NCI-H748 treated with DMSO at 0.1 percent for 48 hours (cell line): ENCODE data around the gene MTA3.
"Not testable (repeated sequence)": the region's sequence is repeated elsewhere in the genome, so short reads cannot be mapped to it uniquely, and the experiment has no call there.

Experiments
- DNase-seq: peaks from one replicate; lab custom pipeline; 2025; lab: John Stamatoyannopoulos, UW

The MTA3 gene

DNA sequence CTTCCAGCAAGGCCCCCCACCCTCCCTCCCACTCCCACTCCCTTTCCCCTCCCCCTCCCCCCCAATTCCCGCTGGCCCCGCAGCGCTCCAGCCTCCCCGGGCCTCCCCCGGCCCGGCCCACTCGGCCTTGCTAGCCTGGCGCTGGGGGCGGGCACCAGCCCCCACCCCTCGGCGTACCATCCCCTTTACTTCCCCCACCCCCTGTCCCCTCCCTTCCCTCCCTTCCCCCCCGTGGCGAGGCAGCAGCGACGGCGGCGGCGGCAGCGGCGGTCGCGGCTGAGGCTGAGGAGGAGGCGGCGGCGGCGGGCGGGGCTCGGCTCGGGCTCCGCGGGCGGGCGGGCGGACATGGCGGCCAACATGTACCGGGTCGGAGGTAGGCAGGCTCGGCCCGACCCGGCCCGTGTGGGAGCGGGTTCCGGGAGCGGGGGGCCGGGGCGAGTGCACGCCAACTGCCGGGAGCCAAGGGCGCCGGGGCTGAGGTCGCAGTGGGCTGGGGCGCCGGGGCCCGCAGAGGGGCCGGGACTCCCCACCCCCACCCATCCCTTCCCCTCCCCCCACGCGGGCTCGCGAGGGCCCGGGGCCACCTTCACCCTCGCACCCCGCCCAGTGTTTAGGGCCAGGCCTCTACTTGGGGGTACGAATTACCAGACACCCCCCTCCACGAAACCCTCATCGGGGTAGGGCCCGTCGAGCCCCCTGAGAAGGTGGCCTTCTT is at the start of gene MTA3:
Gene MTA3, plus strand, starts transcription at position 232 of the 715 bp plus-strand sequence. Its CDS starts 114 bp downstream, at position 346.
- DNase-seq, result no peak

DNA sequence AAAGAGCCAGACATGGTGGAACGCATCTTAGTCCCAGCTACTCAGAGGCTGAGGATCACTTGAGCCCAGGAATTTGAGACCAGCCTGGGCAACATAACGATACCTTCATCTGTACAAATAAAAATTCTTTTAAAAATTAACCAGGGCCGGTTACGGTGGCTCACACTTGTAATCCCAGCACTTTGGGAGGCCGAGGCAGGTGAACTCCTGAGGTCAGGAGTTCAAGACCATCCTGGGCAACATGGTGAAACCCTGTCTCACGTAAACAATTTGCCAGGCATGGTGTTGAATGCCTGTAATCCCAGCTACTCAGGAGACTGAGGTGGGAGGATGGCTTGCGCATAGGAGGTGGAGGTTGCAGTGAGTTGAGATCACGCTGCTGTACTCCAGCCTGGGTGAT is 48.8 kb upstream of the MTA3 start:
- no peak for DNase-seq

- no peak for DNase-seq
Measured at GRCh38 chr2:42522035-42522434, 46.4 kb upstream of the MTA3 start.

DNA sequence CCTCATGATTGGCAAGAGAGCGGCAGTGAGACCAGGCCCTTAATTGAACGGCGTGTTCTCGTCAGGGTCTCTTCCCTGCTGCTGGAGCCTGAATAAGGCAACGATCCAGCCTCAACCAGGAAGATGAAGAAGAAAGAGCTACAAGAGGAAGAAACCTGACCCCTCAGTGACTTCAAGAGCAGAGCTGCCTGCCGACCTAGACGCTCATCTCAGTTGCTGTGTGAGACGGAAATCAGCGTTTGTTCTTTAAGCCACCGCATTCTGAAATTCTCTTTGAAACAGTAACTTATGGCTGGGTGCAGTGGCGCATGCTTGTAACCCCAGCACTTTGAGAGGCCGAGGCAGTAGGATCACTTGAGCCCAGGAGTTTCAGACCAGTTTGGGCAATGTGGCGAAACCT is 45.1 kb upstream of the MTA3 start:
- no peak for DNase-seq

DNA sequence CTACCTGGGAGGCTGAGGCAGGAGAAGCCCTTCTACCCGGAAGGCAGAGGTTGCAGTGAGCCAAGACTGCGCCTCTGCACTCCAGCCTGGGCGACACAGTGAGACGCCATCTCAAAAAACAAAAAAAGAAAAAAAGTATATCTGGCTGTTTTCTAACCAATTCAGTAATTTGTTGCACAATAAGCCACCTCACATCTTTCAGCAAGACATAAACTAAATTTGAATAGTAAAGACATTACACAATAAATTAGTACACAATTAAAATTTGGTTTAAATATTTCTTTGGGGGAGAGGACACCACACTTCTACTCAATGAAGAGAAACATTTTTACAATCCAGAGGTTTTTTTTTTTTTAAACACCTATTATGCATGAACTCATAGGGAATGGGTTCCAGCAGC is 36.0 kb upstream of the MTA3 start:
- DNase-seq, result no peak

GRCh38 chr2:42537493-42537892 is 30.9 kb upstream of the MTA3 start:
- no peak for DNase-seq

DNA sequence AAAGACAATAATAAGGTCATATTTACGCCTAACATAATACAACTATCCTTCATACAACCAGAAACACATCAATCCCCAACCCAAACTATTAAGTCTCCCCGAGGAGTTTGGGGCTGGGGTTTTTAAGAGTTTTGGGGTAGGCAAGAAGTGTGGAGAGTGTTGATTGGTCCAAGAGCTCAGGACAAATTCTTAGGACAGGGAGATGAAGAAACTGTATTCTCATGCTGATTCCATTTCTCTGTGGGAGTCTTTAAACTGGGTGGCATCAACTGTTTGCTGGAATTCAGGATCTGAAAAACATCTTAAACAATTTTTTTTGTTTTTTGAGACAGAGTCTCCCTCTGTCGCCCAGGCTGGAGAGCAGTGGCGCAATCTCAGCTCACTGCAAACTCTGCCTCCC is 25.6 kb upstream of the MTA3 start:
- no peak for DNase-seq

DNA sequence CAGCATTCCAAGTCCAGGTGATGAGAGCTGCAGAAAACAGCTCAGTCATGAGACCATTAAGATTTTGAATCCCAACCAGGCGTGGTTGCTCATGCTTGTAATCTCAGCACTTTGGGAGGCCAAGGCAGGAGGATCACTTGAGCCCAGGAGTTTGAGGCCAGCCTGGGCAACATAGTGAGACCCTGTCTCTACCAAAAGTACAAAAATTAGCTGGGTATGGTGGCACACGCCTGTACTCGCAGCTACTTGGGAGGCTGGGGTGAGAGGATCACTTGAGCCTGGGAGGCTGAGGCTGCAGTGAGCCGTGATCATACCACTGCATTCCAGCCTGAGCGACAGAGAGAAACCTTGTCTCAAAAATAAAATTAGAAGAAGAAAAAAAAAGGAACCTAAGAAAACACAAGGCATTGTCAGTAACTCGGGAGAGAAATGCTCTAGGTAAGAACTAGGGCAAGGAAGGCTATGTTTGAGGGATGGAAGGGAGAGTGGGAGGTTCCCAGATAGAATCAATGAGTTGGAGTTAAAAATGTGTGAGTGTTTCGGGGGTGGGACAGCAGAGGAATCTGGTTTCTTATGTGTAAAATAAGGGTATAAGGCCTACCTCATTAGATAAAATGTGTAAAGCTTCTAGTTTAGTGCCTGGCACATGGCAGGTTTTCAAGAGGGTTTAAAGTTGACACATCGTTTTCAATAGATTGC is 23.3 kb upstream of the MTA3 start:
- no peak for DNase-seq

DNA sequence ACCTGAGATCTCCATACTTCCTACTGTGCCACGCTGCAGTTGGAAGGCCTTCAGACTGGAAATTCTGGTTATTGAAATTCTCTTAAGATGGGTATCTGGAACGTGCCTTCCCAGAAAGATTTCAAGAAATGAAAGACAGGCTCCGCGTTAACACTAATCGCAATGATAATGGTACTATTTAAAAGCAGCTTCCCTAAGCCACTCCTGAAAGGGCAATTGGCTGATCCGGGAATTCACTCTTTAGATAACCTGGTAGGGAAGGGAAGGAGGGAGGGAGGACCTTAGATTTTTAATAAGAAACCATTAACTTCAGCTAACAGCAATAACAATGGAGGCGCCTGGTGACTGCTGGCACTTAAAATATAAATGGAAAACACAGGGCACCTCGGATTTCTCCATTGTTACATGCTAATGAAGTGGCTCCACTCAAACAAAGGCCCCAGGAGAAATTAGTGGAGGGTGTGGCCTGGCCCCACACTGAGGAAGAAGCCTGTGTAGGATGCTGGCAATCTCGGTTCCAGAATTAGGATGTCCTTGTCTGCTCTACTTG is 22.5 kb upstream of the MTA3 start:
- DNase-seq, result peak; percentile 45

GRCh38 chr2:42547014-42547413 is 21.4 kb upstream of the MTA3 start:
- no peak for DNase-seq

DNA sequence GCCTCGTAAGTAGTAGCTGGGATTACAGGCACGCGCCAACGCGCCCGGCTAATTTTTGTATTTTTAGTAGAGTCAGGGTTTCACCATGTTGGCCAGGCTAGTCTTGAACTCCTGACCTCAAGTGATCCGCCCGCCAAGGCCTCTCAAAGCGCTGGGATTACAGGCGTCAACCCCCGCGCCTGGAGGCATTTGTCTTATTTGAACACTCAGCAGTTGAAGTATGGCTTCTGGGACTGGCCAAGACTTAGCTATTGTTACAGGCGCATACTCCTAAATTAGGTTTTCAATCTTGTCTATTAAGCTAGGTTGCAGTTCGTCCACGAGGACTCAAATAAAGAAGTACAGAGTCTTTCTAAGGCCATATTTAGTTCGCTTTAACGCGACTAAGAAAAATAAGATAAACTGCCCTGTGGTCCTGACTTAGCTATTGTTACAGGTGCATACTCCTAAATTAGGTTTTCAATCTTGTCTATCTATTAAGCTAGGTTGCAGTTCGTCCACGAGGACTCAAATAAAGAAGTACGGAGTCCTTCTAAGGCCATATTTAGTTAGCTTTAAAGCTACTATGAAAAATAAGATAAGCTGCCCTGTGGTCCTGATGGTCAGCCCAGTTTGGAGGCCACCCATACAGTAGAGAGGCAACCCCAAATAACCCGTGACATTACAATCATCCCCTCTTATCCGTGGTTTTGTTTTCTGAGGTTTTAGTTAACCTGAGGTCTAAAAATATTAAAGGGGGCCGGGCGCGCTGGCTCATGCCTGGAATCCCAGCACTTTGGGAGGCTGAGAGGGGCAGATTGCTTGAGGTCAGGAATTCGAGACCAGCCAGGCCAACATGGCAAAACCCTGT is 20.8 kb upstream of the MTA3 start:
- DNase-seq, result no peak

- DNase-seq, result no peak
Measured at GRCh38 chr2:42550870-42551269, 17.6 kb upstream of the MTA3 start.

GRCh38 chr2:42554392-42554791 is 14.0 kb upstream of the MTA3 start:
- DNase-seq, result no peak

DNA sequence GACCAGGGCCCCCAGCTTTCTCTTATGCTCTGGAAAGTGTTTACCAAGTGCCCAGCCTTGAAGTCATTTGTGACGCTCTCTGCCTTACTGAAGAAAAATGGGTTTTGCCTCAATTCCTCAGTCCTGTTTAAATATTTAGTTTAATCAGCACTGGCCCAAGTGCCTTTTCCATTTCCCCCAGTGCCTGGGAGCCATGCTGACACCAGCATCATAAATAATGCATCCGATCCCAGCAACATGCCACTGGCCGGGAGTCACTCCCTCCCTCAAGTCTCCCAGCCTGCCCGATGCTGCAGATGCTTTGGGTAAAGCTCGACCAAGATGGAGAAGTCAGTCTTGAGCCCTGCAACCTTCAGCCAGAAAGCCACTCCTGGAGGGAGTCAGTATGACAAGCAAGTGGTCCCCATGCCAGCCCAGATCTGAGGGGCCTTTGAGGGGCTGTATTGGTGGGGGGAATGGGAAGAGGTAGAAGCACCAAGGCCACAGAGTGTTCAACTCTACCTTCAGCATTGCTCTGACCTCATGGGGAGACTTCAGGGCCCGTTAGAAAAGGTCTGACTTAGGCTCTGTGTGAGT is 12.0 kb upstream of the MTA3 start:
- DNase-seq, result no peak

- no peak for DNase-seq
Measured at GRCh38 chr2:42557306-42557705, 11.1 kb upstream of the MTA3 start.

DNA sequence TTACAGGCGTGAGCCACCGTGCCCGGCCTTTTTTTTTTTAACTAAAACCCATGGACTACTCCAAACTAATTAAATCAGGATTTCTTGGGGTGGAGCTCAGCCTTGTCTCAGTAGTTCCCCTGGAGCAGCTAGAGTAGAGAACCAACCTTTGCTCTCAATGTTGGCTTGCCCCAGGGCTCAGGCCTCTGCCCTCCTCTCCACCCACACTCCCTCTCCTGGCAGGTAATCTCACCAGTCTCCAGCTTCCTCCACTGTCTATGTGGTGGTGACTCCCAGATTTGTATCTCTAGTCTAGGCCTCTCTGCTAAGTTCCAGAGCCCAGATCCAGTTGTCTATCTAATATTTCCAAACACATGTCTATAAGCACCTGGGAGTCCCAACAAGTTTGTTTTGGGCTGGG is 9.6 kb upstream of the MTA3 start:
- DNase-seq, result no peak

DNA sequence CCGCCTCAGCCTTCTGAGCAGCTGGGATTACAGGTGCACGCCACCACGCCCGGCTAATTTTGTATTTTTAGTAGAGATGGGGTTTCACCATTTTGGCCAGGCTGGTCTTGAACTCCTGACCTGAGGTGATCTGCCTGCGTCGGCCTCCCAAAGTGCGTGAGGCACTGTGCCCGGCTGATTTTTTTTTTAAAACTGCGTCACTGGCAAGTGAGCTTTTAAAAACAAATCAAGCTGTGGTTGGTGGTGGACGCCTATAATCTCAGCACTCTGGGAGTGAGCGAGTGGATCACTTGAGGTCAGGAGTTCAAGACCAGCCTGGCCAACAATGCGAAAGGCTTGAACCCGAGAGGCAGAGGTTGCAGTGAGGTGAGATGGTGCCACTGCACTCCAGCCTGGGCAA is 8.3 kb upstream of the MTA3 start:
- DNase-seq, result not testable (repeated sequence)

GRCh38 chr2:42560899-42561298 is 7.5 kb upstream of the MTA3 start:
- no peak for DNase-seq

GRCh38 chr2:42562474-42563144 is 5.8 kb upstream of the MTA3 start:
- no peak for DNase-seq

GRCh38 chr2:42566025-42566424 is 2.4 kb upstream of the MTA3 start:
- DNase-seq, result no peak

DNA sequence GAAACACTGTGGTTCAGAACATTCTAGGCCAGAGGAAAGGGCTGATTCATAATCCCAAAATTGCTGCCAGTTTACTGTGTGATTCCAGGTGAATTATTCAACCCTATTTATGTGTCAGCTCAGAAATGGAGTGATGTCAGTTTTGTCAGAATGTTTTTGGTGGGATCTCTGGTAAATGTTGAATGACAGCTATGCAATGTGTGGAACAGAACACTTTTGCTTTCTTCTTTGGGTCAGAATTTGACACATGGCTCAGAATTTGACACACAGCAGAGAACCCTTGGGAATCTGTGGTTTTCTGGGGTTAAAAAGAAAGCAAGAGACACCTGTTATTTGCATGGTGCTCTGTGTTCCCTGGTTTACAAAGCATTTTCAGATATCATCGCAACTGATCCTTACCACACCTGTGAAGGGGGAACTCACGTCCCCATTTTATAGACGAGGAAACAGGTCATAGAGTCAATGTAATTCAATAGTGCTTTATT is 1.6 kb upstream of the MTA3 start:
- no peak for DNase-seq
